Endodermal cell (in vitro differentiated cells): ENCODE data around the gene ZNF217. TPM values are rescaled to one million over a fixed set of nuclear protein-coding genes. Genes with fewer than 3 reads are reported as not detected.
"Not testable (repeated sequence)": the region's sequence is repeated elsewhere in the genome, so short reads cannot be mapped to it uniquely, and the experiment has no call there.

Experiments used
- DNase-seq: peaks from one replicate; pipeline ENCODE4 v3.0.0-alpha.2; 2017
- H3K27ac ChIP-seq: 2 replicates; pipeline ENCODE4 v1.5.1; 2013; ENCODE audit warnings: mild to moderate bottlenecking, low read depth, low read length, moderate library complexity
- H3K27me3 ChIP-seq: 2 replicates; pipeline ENCODE4 v1.6.1; 2013; ENCODE audit warnings: mild to moderate bottlenecking, low read length, moderate library complexity; ENCODE audit not compliant: insufficient read depth, control insufficient read depth, poor library complexity, severe bottlenecking
- H3K36me3 ChIP-seq: 2 replicates; pipeline ENCODE4 v1.7.0; 2013; ENCODE audit warnings: mild to moderate bottlenecking, low read length, moderate library complexity; ENCODE audit not compliant: control insufficient read depth, insufficient read depth
- H3K4me1 ChIP-seq: one replicate; pipeline ENCODE4 v1.7.0; 2013; ENCODE audit warnings: low read length; ENCODE audit not compliant: control insufficient read depth, insufficient read depth
- H3K4me3 ChIP-seq: 2 replicates; pipeline ENCODE4 v1.5.1; 2013; ENCODE audit warnings: mild to moderate bottlenecking, low read length, moderate library complexity
- H3K9ac ChIP-seq: 2 replicates; pipeline ENCODE4 v1.6.1; 2013; ENCODE audit warnings: mild to moderate bottlenecking, low read length, moderate library complexity; ENCODE audit not compliant: poor library complexity, severe bottlenecking; ENCODE audit errors: extremely low read depth
- H3K9me3 ChIP-seq: 2 replicates; pipeline ENCODE4 v1.6.1; 2013; ENCODE audit warnings: mild to moderate bottlenecking, low read length, moderate library complexity; ENCODE audit not compliant: control insufficient read depth
- H3K27ac Mint-ChIP-seq: 2 replicates; pipeline ENCODE4 v1.8.0; 2020; ENCODE audit warnings: mixed read lengths
- H3K27me3 Mint-ChIP-seq: 2 replicates; pipeline ENCODE4 v1.8.0; 2021; ENCODE audit warnings: mild to moderate bottlenecking, mixed read lengths; ENCODE audit not compliant: insufficient read depth
- H3K36me3 Mint-ChIP-seq: 2 replicates; pipeline ENCODE4 v1.8.0; 2020; ENCODE audit warnings: low read depth, mixed read lengths
- H3K4me1 Mint-ChIP-seq: 2 replicates; pipeline ENCODE4 v1.8.0; 2020; ENCODE audit warnings: mixed read lengths
- H3K4me3 Mint-ChIP-seq: 2 replicates; pipeline ENCODE4 v1.8.0; 2020; ENCODE audit warnings: mild to moderate bottlenecking, moderate library complexity, mixed read lengths
- H3K9me3 Mint-ChIP-seq: 2 replicates; pipeline ENCODE4 v1.8.0; 2020; ENCODE audit warnings: mild to moderate bottlenecking, mixed read lengths
- WGBS, 2 experiments: methylation state at CpG; one replicate each; pipeline versions ENCODE4 v1.1.5 to v1.1.7; 2013; ENCODE audit warnings: missing lambda C conversion rate in 2 of 2, mixed read lengths in 1 of 2; ENCODE audit not compliant: insufficient coverage in 1 of 2, insufficient read length in 1 of 2; 5-methylcytosine and 5-hydroxymethylcytosine counted together
- total RNA-seq, 2 donors: library from RNA; stranded (reverse); fragmentation: NEBNext Ultra II Directional in 1 of 2; extraction: Animal tissue kit (Norgen Biotek cat#: 25700) in 1 of 2; gene quantifications; 2 replicates in 1 of 2; 3 replicates in 1 of 2; pipeline ENCODE4 v1.2.1, GENCODE V29; 2021
- TF ChIP-seq, protein P1 (sequence below): fragments of 200-600 bp; sonication (generic); conservative IDR thresholded peaks from 2 replicates; pipeline ENCODE4 v1.5.0; 2021; ENCODE audit warnings: antibody characterized with exemption, mild to moderate bottlenecking

Gene ZNF217
- total RNA-seq, 2 donors from 2014 or later = 100 to 123 TPM

DNA sequence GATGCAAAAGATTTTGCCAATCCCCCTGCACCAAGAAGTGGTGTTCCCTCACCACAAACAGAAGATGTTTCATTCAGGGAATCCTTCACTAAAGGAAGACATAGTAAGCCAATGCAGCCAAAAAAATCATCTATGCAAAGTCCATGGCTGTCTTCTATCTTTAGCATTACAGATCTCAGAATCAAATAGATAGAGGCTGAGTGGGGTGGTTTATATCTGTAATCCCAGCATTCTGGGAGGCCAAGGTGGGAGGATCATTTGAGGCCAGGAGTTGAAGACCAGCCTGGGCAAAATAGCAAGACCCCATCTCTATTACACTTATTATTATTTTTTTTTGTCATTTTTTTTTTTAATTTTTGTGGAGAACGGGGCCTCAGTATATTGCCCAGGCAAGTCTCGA, 32.9 kb upstream of the ZNF217 start:
- 93% methylated on average over 2 of the region's 2 CpGs; no CpG with 5 or more reads in 1 of the 2 experiments for WGBS, 2 experiments
- Histone ChIP-seq H3K9me3 (no peaks in the 10 kb centered on the region), H3K36me3 (no peaks in the 10 kb centered on the region), H3K27me3 (no peaks in the 10 kb centered on the region), H3K27ac (no peak overlapping the region), H3K4me1 (peaks cover 8% of the 10 kb centered on the region), H3K4me3 (no peak overlapping the region), H3K9ac (no peak overlapping the region)
- H3K4me1 Mint-ChIP-seq = peaks cover 22% of the 10 kb centered on the region
- no peaks in the 10 kb centered on the region for H3K9me3 Mint-ChIP-seq
- no peaks in the 10 kb centered on the region for H3K27me3 Mint-ChIP-seq
- H3K27ac Mint-ChIP-seq = no peak overlapping the region
- TF ChIP-seq, protein P1, sequence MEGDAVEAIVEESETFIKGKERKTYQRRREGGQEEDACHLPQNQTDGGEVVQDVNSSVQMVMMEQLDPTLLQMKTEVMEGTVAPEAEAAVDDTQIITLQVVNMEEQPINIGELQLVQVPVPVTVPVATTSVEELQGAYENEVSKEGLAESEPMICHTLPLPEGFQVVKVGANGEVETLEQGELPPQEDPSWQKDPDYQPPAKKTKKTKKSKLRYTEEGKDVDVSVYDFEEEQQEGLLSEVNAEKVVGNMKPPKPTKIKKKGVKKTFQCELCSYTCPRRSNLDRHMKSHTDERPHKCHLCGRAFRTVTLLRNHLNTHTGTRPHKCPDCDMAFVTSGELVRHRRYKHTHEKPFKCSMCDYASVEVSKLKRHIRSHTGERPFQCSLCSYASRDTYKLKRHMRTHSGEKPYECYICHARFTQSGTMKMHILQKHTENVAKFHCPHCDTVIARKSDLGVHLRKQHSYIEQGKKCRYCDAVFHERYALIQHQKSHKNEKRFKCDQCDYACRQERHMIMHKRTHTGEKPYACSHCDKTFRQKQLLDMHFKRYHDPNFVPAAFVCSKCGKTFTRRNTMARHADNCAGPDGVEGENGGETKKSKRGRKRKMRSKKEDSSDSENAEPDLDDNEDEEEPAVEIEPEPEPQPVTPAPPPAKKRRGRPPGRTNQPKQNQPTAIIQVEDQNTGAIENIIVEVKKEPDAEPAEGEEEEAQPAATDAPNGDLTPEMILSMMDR = no peak
- no peak for DNase-seq
- H3K4me3 Mint-ChIP-seq = no peak overlapping the region
- no peaks in the 10 kb centered on the region for H3K36me3 Mint-ChIP-seq

DNA sequence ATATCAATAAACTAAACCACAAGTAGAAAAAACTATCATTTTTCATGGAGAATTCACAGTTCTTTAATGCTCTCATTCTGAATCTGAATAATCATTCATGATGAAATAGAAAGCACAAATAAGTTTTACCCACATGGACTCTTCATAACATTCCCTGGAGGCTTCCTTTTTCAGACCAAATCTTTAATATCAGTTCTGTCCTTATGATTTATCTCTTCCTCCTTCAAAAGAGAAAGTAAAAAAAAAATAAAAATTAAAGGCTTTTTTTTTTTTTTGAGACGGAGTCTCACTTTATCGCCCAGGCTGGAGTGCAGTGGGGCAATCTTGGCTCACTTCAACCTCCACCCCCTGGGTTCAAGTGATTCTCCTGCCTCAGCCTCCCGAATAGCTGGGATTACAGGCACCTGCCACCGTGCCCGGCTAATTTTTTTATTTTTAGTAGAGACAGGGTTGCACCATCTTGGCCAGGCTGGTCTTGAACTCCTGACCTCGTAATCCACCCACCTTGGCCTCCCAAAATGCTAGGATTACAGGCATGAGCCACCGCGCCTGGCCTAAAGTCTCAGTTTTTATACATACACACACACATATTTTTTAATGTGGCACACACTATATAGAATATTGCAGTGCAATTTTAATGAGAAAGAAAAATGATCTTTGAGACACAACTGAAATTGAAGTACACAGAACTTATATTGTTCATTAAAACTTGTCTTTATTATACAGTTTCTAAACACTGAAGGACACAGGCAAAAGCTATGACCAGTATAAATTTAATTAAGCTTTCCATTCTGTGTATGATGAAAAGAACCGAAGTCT, 31.9 kb upstream of the ZNF217 start:
- Histone ChIP-seq H3K4me3 (no peak overlapping the region), H3K36me3 (no peaks in the 10 kb centered on the region), H3K27me3 (no peaks in the 10 kb centered on the region), H3K4me1 (peaks cover 12% of the 10 kb centered on the region), H3K9ac (no peak overlapping the region), H3K9me3 (no peaks in the 10 kb centered on the region), H3K27ac (no peak overlapping the region)
- peaks cover 26% of the 10 kb centered on the region for H3K4me1 Mint-ChIP-seq
- TF ChIP-seq, protein P1 = no peak
- WGBS, 2 experiments = 90% methylated on average over 2 to 9 of the region's 9 CpGs
- no peaks in the 10 kb centered on the region for H3K27me3 Mint-ChIP-seq
- H3K36me3 Mint-ChIP-seq = no peaks in the 10 kb centered on the region
- no peak overlapping the region for H3K4me3 Mint-ChIP-seq
- H3K9me3 Mint-ChIP-seq = no peaks in the 10 kb centered on the region
- no peak overlapping the region for H3K27ac Mint-ChIP-seq
- no peak for DNase-seq

DNA sequence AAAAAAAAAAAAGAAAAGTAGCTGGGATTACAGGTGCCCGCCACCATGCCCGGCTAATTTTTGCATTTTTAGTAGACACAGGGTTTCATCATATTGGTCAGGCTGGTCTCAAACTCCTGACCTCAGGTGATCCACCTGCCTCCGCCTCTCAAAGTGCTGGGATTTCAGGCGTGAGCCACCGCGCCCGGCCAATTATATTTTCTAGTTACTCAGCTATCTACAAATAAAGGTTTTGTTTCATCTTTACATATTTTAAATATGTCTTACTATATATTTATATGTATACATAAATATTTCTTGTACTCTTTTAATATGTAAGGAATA, 31.2 kb upstream of the ZNF217 start:
- DNase-seq, H3K36me3 Mint-ChIP-seq, H3K27ac Mint-ChIP-seq, H3K27me3 Mint-ChIP-seq, H3K36me3 ChIP-seq, H3K27me3 ChIP-seq, H3K4me3 Mint-ChIP-seq, H3K9me3 ChIP-seq, H3K27ac ChIP-seq, H3K4me3 ChIP-seq, H3K9me3 Mint-ChIP-seq, H3K9ac ChIP-seq: not testable (repeated sequence)
- WGBS, 2 experiments = 75 to 85% methylated on average over 3 to 4 of the region's 7 CpGs
- peaks cover 26% of the 10 kb centered on the region for H3K4me1 Mint-ChIP-seq
- H3K4me1 ChIP-seq = peaks cover 12% of the 10 kb centered on the region
